Activated T-cell treated with anti-CD3 and anti-CD28 coated beads, Interleukin-2, amount 50 U/mL, for 24 hours (primary cell): Measurements from ENCODE around the gene DPY30.
A peak's percentile ranks its signal among the peaks of the same experiment; 100 is the strongest.
"Not testable (repeated sequence)": the region's sequence is repeated elsewhere in the genome, so short reads cannot be mapped to it uniquely, and the experiment has no call there.

Experiments used
- DNase-seq: peaks from one replicate; pipeline ENCODE4 v3.0.0-alpha.2; 2020
- H3K27ac Mint-ChIP-seq: 2 replicates; pipeline ENCODE4 v1.8.0; 2020; ENCODE audit warnings: mild to moderate bottlenecking, mixed read lengths
- H3K27me3 Mint-ChIP-seq: 2 replicates; pipeline ENCODE4 v1.8.0; 2020; ENCODE audit warnings: mixed read lengths
- H3K36me3 Mint-ChIP-seq: 2 replicates; pipeline ENCODE4 v1.8.0; 2020; ENCODE audit warnings: low read depth, mixed read lengths
- H3K4me1 Mint-ChIP-seq: 2 replicates; pipeline ENCODE4 v1.8.0; 2020; ENCODE audit warnings: low read depth, mixed read lengths
- H3K4me3 Mint-ChIP-seq: 2 replicates; pipeline ENCODE4 v1.8.0; 2020; ENCODE audit warnings: mild to moderate bottlenecking, moderate library complexity, mixed read lengths
- H3K9me3 Mint-ChIP-seq: 2 replicates; pipeline ENCODE4 v1.8.0; 2020; ENCODE audit warnings: mixed read lengths

DPY30 gene

GRCh38 chr2:32034198-32034887, 5.3 kb downstream of the DPY30 start:
- Mint-ChIP-seq H3K27ac (peak overlapping the region; percentile 7), H3K36me3 (peaks cover 49% of the 10 kb centered on the region)
- not testable (repeated sequence) for H3K27me3 Mint-ChIP-seq

GRCh38 chr2:32018789-32019482, 20.7 kb downstream of the DPY30 start:
- not testable (repeated sequence) for H3K4me3 Mint-ChIP-seq, DNase-seq, H3K9me3 Mint-ChIP-seq, H3K27ac Mint-ChIP-seq, H3K4me1 Mint-ChIP-seq, H3K27me3 Mint-ChIP-seq
- H3K36me3 Mint-ChIP-seq, result peaks cover 46% of the 10 kb centered on the region

More at GRCh38 chr2:32034198-32034887, 5.3 kb downstream of the DPY30 start:
- not testable (repeated sequence) for H3K4me3 Mint-ChIP-seq, DNase-seq, H3K9me3 Mint-ChIP-seq
- H3K4me1 Mint-ChIP-seq, result peaks cover 32% of the 10 kb centered on the region

GRCh38 chr2:32012872-32013271, 26.7 kb downstream of the DPY30 start:
- Mint-ChIP-seq H3K4me1 (peaks cover 27% of the 10 kb centered on the region), H3K27me3 (no peaks in the 10 kb centered on the region), H3K9me3 (no peaks in the 10 kb centered on the region), H3K27ac (no peak overlapping the region), H3K4me3 (peak overlapping the region; percentile 31), H3K36me3 (peaks cover 41% of the 10 kb centered on the region)
- no peak for DNase-seq

GRCh38 chr2:32011485-32011960, 28.1 kb downstream of the DPY30 start:
- Mint-ChIP-seq H3K4me1 (peaks cover 37% of the 10 kb centered on the region), H3K27me3 (no peaks in the 10 kb centered on the region), H3K27ac (peak overlapping the region; percentile 96), H3K36me3 (peaks cover 40% of the 10 kb centered on the region), H3K4me3 (peak overlapping the region; percentile 87), H3K9me3 (no peaks in the 10 kb centered on the region)
- DNase-seq, result no peak

- H3K4me3 Mint-ChIP-seq, result peak within 1 kb of the TSS; percentile 97
- peak; percentile 95 for DNase-seq
- H3K27ac Mint-ChIP-seq, result peak within 1 kb of the TSS; percentile 96
- peaks cover 41% of the 10 kb centered on the region for H3K36me3 Mint-ChIP-seq
- H3K9me3 Mint-ChIP-seq, result no peaks in the 10 kb centered on the region
- peaks cover 44% of the 10 kb centered on the region for H3K4me1 Mint-ChIP-seq
- no peaks in the 10 kb centered on the region for H3K27me3 Mint-ChIP-seq
Measured at GRCh38 chr2:32010670-32011484, 28.7 kb downstream of the DPY30 start, which contains the start of gene MEMO1. Gene MEMO1 (minus strand): TSS chr2:32011008. CDS start chr2:32010247, 761 bp downstream.

GRCh38 chr2:32010280-32010669, 29.3 kb downstream of the DPY30 start:
- H3K27me3 Mint-ChIP-seq, DNase-seq, H3K9me3 Mint-ChIP-seq: not testable (repeated sequence)
- Mint-ChIP-seq H3K27ac (peak overlapping the region; percentile 82), H3K4me1 (peaks cover 50% of the 10 kb centered on the region), H3K36me3 (peaks cover 47% of the 10 kb centered on the region), H3K4me3 (peak overlapping the region; percentile 66)

GRCh38 chr2:32009516-32010256, 29.9 kb downstream of the DPY30 start:
- no peaks in the 10 kb centered on the region for H3K9me3 Mint-ChIP-seq
- H3K4me3 Mint-ChIP-seq, result peak overlapping the region; percentile 97
- peaks cover 50% of the 10 kb centered on the region for H3K36me3 Mint-ChIP-seq
- peaks cover 56% of the 10 kb centered on the region for H3K4me1 Mint-ChIP-seq
- H3K27me3 Mint-ChIP-seq, result no peaks in the 10 kb centered on the region
- peak overlapping the region; percentile 95 for H3K27ac Mint-ChIP-seq
- DNase-seq, result peak; percentile 66

- H3K27ac Mint-ChIP-seq, result peak overlapping the region; percentile 95
- peaks cover 52% of the 10 kb centered on the region for H3K36me3 Mint-ChIP-seq
- DNase-seq, result no peak
- no peaks in the 10 kb centered on the region for H3K9me3 Mint-ChIP-seq
- H3K27me3 Mint-ChIP-seq, result no peaks in the 10 kb centered on the region
- peak overlapping the region; percentile 97 for H3K4me3 Mint-ChIP-seq
- H3K4me1 Mint-ChIP-seq, result peaks cover 62% of the 10 kb centered on the region
Measured at GRCh38 chr2:32008805-32009515, 30.6 kb downstream of the DPY30 start.

GRCh38 chr2:32007121-32007391, 32.5 kb downstream of the DPY30 start:
- H3K4me1 Mint-ChIP-seq, result peaks cover 63% of the 10 kb centered on the region
- no peak overlapping the region for H3K4me3 Mint-ChIP-seq
- no peaks in the 10 kb centered on the region for H3K27me3 Mint-ChIP-seq
- H3K27ac Mint-ChIP-seq, result peak overlapping the region; percentile 50
- DNase-seq, result no peak
- no peaks in the 10 kb centered on the region for H3K9me3 Mint-ChIP-seq
- H3K36me3 Mint-ChIP-seq, result peaks cover 50% of the 10 kb centered on the region

GRCh38 chr2:32005371-32005976, 34.1 kb downstream of the DPY30 start:
- H3K4me1 Mint-ChIP-seq, result peaks cover 62% of the 10 kb centered on the region
- H3K27me3 Mint-ChIP-seq, result no peaks in the 10 kb centered on the region
- peaks cover 46% of the 10 kb centered on the region for H3K36me3 Mint-ChIP-seq
- no peak overlapping the region for H3K4me3 Mint-ChIP-seq
- no peak for DNase-seq
- no peak overlapping the region for H3K27ac Mint-ChIP-seq
- H3K9me3 Mint-ChIP-seq, result no peaks in the 10 kb centered on the region

GRCh38 chr2:32003791-32004190, 35.8 kb downstream of the DPY30 start:
- H3K4me3 Mint-ChIP-seq, result no peak overlapping the region
- H3K27me3 Mint-ChIP-seq, result no peaks in the 10 kb centered on the region
- peaks cover 41% of the 10 kb centered on the region for H3K36me3 Mint-ChIP-seq
- no peak for DNase-seq
- H3K4me1 Mint-ChIP-seq, result peaks cover 71% of the 10 kb centered on the region
- no peak overlapping the region for H3K27ac Mint-ChIP-seq
- H3K9me3 Mint-ChIP-seq, result no peaks in the 10 kb centered on the region

GRCh38 chr2:32002406-32002805, 37.2 kb downstream of the DPY30 start:
- Mint-ChIP-seq H3K4me1 (peaks cover 68% of the 10 kb centered on the region), H3K36me3 (peaks cover 32% of the 10 kb centered on the region), H3K9me3 (no peaks in the 10 kb centered on the region), H3K4me3 (no peak overlapping the region), H3K27me3 (no peaks in the 10 kb centered on the region), H3K27ac (no peak overlapping the region)
- no peak for DNase-seq

- H3K4me3 Mint-ChIP-seq, result no peak overlapping the region
Measured at GRCh38 chr2:31999438-31999837, 40.2 kb downstream of the DPY30 start.

More at GRCh38 chr2:31999438-31999837, 40.2 kb downstream of the DPY30 start:
- H3K9me3 Mint-ChIP-seq, result no peaks in the 10 kb centered on the region
- peaks cover 12% of the 10 kb centered on the region for H3K36me3 Mint-ChIP-seq
- no peaks in the 10 kb centered on the region for H3K27me3 Mint-ChIP-seq
- no peak for DNase-seq
- peaks cover 59% of the 10 kb centered on the region for H3K4me1 Mint-ChIP-seq
- no peak overlapping the region for H3K27ac Mint-ChIP-seq
